Middle frontal gyrus (tissue), 1 donor: ENCODE data around the gene KSR1.

Experiments
- DNase-seq: peaks from one replicate; pipeline ENCODE4 v3.0.0-alpha.2; 2015; ENCODE audit warnings: low spot score; ENCODE audit errors: extremely low spot score

Gene KSR1

DNA sequence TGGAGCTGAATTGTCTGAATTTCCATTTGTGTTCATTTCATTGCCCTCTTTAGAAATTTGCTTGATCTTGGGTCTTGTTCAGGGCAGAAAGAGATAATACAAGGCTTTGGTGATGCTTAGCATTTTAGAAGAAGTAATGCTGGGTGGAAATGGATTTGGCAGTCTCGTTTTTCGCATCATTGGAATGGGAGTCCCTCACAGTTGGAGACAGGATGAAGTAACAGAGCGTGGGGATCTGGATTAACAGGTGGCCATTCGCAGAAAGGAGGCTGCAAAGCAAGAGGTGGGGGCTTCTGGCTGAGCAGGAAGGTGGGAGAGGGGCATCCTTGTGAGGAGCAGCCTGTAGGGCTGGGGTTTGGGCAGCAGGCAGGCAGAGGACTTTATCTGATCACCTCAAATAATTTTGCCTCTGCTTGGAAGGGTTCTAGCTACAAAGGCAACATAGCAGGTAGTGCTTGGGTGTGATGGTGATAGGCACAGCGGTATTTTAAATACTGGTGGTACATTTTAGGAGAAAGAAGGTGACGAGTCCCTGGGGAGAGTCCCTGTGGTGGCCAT, 17.0 kb downstream of the KSR1 start:
- no peak for DNase-seq

DNA sequence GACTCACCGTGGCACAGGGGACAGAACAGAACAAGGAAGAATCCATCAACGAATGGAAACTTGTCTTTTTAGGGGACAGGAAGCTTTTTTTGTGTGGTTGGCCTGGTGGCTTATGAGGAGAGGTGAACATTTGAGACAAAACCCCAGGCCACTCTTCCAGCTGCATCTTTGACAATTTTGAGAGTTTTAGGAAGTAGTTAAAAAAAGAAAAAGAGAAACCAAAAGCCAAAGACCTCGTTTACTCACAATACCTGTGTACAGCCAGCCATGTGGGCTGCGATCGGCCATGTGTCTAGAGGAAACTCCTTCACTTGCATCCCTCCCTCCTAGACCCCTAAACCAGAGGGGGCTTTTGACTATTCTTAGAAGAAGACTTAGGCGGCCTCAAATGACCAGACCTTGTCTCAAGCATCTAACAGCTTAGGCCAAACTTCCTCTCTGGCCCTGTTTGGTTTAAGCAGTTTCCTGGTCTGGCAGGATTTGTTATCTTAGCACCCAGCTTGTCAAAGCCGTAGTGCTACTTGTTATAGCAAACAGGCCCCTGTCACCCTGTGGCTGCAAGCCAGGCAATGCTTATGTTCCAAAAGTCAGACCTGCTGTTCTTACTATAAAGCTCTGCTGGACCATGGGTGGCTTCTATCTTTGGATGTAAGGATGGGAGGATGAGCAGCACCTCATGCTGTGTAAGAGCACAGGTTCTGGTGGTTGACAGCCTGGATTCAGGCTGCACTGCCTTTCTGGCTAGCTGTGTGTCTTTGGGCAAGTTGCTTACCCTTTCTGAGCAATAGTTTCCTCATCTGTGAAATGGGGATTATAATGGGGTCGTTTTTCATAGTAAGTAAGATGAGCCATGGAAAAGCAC, 17.7 kb downstream of the KSR1 start:
- no peak for DNase-seq

DNA sequence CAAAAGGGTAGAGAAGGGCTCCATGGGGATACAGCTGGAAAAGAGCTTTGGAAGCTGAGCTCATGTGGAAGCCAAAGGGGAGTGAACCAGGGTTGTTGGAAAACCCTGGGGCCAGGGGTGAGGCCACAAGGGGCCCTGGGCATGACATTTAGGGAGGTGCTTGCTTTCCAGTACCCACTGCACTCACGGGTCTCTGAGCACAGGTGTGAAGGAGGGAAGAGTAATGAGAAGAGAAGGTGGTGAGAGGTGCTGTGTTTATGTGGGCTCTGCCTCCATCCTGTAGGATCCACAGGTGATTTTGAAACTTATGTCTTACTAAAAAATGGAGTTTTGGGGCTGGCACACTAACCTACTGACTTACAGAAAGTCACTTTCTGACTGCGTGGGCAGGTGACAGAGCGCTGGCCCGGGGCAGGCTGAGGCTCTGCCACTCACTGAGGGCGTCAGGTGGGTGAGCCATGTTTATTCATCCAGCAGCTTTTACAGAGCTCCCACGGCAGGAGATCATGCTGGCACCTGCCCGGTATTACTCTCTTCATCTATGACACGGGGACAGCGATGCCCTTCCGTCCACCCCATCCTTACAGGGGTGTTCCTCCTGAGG, 18.9 kb downstream of the KSR1 start:
- DNase-seq = no peak

DNA sequence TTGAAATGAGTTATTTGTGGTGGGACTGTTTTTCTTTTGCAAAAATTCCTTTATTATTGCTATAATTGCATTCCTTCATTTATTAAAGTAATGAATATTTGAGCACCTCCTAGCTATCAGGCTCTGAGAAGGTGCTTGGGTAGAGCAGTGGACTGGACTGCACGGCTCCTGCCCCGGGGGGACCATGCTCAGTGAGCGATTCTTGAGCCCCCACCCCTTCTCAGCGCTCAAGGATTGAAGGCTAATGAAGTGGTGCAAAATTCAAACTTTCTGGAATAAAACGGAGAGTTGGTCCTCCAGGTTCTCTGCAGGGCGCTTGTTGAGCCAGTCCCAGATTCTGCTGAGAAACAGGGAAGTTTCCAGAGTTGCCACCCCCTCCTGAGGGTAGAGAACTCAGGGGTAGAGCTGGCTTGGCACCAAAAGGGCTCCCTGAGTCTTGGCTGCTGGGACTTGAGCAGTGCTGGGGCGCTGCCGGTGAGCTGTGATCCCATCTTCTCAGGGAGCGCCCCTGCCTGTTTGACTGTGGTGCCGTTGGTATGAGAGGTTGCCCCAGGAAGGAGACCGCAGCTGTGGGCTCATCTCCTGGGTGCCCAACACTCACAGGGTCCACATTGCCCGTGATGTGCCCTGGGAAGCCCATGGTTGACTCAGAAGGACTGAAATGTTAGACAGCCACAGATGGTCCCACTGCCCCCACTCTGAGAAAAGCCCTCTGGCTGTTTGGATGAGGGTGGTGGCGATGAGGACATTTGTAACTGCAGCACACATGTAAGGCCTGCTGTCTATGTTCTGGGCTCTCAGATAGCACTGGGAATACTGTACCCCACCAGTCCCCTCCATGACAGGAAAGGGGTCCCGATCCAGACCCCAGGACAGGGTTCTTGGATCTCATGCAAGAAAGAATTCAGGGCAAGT, 20.0 kb downstream of the KSR1 start:
- no peak for DNase-seq

DNA sequence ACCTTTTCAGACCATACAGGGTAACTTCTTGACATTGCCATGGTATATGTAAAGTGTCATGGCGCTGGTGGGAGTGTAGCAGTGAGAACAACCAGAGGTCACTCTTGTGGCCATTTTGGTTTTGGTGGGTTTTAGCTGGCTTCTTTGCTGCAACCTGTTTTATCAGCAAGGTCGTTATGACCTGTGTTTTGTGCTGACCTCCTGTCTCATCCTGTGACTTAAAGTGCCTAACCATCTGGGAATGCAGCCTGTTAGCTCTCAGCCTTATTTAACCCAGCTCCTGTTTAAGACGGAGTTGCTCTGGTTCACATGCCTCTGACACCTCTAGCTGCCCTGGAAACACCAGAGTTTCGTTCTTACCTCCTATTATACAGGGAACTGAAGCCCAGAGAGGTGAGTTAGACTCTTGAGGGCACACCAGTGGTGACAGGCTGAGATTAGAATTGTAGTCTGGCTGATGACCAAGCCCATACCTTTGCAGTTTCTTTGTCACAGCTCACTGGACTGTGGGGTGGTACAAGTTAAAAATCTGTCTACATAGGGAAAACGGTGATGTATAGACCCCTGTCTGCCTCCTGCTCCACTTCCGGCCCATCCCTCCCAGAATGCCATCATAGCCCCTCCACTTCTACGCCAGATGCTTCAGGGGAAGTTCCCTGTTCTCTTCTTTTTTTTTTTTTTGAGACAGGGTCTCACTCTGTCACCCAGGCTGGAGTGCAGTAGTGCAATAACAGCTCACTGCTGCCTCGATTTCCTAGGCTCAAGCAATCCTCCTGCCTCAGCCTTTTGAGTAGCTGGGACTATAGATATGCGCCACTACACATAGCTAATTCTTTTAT, 21.0 kb downstream of the KSR1 start:
- DNase-seq = no peak

DNA sequence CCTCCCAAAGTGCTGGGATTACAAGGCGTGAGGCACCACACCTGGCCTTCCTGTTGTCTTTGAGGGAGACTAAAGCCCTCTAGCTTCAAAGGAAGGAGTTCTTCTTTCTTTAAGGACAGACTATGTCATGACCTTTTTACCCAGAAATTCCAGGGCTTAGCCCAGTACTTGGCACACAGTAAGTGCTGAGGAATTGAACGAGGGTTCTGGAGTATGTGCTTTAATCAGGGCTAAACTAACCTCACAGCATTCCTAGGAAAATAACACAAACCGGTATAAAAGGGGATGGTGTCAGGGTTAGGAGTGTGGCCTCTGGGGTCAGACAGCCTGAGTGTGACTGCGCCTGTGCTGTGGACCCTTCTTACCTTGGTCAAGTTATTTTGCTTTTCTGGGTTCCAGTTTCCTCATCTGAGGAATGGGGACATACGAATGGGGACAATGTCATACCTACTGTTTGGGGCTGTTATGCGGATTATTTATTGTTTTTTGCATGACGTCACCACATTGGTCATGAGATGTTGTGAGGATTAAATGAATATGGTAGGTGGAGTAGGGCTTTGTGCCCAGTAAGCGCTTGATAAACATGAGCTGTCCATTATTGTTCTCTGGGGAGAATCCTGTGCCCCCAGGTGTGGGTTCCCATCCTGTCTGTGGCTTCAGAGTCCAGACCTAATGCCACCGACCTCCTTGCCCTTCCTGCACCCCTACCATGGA, 21.9 kb downstream of the KSR1 start:
- DNase-seq = no peak

DNA sequence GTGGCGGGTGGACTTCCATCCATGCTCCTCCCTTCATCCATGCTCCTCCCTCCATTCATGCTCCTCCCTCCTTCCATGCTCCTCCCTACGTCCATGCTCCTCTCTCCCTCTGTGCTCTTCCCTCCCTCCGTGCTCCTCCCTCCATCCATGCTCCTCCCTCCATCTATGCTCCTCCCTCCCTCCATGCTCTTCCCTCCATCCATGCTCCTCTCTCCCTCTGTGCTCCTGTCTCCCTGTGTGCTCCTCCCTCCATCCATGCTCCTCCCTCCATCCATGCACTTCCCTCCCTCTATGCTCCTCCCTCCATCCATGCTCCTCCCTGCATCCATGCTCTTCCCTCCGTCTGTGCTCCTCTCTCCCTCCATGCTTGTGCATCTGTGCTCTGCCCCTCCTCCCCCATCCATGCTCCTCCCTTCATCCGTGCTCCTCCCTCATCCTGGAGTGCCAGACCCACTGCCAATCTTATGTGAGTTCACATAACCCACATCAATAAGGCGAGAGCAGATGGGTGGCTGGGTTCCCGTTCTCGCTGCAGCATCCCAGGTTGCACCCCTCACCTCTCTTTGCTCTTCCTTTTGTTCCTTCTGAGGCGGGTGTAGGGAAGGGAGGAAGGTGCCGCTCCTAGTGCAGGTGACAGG, 22.8 kb downstream of the KSR1 start:
- DNase-seq = no peak

DNA sequence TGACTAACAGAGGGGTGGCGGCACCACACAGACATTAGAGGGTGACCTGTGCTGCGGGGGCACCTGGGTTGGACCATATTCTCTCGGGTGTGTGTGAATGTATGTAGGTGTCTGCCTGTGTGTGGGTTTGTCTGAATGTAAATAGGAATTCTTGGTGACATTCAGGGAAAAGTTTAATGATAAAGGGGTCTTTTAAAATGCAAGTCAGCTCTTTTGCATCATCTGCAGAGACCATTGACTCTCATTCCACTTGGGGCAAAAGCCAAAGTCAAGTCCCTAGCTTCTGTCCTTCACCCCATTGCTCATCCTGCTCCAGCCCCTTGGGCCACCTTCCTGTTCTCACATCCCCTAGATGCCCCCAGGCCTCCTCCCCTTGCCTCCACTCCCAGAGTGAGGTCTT, 23.6 kb downstream of the KSR1 start:
- no peak for DNase-seq

DNA sequence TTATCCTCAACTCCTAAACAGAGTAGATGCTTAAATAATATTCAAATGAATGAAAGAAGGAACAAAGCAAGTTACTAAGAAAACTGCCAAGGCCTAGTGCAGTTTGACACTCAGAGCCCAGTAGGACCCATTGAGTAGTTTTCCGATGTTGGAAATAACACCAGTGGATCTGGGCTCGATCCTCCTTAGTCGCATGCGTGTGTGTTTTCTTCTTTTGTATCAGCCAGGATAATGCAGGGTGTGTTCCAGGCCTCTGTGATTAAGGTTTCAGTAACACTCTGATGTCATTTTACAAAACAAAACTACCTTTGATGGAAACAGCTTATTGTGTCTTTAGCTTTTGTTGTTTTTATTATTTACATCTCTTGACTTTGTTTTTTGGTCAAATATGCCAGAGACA, 24.5 kb downstream of the KSR1 start:
- no peak for DNase-seq

DNA sequence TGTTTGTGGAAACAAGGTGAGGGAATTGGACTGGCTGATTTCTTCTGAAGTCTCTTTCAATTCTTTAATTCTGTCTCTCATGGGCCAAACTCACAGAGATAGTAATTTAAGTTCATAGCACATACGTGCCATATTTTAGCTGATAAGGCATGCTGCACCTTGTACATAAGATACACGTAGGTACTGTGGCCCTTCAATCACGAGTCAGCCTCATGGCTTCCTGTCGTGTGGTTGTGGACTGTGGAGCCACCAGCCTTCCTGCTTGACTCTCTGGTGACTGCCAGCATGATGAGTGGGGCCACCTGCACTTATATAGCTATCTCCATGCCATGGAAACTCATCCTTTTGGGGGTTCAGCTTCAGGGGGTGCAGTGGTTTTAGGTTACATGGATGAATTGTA, 25.1 kb downstream of the KSR1 start:
- DNase-seq = no peak

DNA sequence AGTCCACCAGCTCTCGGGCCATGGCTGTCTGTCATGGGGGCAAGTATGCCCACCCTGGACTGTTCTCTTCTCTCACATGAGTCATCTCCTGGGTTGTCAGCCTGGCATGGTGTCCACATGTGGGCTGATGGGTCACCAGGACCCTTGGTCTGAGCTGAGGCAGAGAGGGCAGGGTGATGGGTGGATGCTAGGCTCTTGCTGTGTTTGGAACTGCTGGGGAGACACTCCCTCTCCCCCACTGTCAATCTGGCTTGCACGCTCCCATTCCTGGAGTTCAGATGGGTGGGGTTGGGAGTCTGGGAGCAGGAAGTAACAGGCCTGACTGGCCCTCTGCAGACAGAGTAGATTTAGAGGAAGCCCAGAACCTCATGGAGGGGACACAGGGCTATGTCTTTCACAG, 28.9 kb downstream of the KSR1 start:
- DNase-seq = no peak

DNA sequence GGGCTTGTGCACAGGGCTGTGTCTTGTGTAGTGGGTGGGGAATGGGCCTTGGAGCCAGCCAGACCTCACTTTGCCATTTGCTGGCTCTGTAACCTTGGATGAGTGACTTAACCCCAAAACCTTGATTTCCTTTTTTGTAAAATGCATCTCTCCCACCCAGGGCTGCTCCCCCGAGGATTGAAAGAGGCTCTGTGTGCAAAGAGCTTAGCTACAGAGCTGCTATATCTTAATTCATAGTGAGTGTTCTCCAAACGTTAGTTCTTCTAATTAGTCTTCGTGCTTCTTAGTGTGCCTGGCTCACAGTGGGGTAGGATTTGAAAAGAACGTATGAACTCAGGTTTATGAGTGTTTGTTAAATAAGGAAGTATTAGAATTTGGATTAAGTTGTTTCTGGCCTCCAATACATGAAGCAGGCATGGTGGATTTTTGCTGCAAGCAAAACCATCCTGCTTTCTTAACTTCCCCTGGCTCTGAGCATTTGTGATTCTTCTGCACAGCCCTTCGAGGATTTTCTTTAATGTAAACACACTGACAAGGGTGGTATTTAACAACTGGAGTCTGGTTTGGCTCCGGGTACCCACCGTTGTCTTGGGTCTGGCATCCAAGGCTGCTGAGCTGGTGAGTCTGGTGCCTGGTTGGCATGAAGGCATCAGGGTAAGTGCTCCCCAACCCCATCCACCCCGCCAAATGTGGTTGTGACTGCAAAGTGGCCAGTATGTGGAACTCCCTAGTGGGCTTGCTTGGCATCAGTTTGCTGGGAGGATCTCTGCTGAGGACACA, 29.7 kb downstream of the KSR1 start:
- no peak for DNase-seq

DNA sequence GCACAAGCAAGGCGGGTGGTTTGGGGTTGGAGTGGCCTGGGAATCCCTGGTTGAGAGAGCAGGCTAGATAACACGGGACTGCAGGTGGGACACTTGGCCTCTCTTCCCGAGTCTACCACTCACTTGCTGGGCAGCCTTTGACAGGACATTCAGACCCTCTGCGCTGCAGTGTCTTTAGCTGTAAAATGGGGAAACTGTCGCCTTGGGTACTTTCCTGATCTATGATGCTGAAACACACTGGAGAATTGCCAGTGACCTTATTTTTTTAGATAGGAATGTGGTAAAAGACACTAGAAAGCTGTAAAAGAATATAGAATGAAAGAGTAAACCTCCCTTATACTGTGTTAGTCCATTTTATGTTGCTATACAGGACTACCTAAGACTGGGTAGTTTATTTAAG, 30.5 kb downstream of the KSR1 start:
- no peak for DNase-seq

DNA sequence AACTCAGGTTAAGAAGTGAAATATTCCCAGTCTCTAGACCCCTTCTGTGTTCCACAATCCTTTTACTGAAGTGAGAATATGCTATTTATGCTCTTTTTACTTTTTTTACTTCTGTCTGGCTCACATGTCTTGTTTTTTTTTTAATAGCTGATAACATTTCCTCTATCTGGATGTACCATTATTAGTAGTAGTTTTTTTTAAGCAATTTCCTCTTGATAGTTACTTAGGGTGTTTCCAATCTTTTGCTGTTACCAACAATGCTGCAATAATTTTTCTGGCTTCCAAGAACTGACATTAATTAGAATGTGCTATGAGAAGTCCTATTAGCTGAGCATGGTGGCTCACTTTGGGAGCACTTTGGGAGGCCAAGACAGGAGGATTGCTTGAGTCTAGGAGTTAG, 32.0 kb downstream of the KSR1 start:
- no peak for DNase-seq

DNA sequence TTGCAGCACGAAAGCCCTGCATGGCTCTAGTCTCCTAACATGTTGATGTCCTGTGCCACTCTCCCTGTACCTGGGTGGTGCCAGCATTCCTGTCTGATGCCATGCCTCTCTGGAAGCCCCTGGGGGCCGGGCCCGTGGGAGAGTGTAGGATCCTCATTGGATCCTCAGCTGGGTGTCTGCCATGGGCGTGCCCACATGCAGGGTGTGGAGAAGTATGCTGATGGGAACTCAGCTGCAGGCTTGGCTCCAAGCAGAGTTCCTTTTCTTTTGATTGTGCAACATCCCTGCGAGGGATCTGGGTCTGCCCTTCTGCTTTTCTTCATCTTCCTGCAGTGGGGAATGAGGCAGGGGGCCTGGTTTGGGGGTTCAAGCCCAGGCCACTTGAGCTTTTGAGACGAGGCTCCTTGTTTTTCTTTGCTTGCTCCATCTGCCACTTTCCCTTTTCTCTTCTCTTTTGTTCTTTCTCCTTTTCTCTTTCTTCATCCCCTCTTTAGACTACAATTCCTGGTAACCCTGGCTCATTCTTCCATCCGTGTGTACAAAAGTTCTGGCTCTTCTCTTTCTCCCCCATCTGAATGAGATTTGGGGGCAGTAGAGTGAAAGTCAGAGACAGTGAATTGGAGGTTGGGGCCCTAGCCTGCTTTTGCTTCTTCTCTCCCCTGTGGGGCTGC, 32.9 kb downstream of the KSR1 start:
- no peak for DNase-seq

DNA sequence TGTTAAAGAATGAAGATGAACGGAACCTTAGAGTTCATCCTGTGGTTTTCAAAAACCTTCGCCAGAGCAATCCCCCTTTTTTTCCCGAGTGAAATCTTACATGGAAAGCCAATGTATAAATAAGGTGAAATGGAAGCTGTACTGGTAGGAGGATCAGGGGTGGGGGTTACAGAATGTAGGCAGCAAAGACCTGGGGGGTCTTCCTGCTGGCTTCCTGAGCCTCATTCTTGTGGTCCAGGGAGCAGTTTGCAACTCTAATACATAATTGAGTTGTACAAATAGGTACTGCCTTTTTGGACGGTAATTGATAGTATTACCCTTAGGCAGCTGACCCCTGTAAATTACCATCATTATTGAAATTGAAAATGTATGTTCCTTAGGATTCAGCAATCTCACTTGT, 34.1 kb downstream of the KSR1 start:
- no peak for DNase-seq

DNA sequence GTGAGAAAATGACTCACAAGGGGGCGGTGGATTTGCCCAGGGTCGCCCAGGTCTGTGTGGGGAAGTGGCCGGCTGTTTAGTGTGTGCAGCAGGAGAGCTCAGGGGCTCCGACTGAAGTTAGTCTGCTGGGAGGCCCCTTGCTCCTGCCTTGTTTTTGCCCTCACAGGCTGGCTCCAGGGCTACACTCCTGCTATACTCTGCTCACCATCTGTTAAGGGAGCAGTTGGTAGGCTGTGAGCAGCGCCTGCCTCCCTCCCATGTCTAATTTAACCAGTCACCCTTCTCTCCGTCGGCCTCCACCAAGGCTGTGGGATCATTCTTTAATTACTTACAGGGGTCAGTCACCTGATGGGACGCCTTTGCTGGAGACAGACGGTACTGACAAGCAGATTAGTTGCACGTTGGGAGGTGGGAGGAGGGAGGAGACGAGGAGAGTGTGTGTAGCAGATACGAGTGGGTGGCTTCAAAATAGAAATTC, 35.5 kb downstream of the KSR1 start:
- no peak for DNase-seq

DNA sequence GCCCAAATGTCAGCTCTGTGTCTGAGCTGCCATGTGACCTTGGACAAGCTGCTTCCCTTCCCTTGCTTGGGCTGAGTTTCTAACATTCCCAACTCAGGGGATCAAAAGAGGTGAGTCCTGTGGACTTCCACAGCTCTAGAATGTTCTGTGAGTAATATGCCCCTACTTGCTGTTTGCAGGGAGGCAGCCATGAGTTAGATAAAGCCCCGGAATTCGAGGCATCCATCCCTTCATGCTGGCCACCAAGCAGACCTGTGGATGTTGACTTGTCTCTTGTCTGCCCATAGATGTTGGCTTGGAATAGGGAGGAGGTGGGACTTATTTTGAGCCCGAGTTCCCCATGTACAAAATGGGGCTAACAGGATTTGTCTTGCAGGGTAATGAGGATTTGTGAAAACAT, 36.2 kb downstream of the KSR1 start:
- no peak for DNase-seq
